HG02571 (cell line): ENCODE measurements around the gene FA2H.
"Not testable (repeated sequence)": the region's sequence is repeated elsewhere in the genome, so short reads cannot be mapped to it uniquely, and the experiment has no call there.

ENCODE experiments used
- ATAC-seq: cut with Tn5 transposase; IDR thresholded peaks from one replicate; pipeline ENCODE4 v1.9.1; 2021; ENCODE audit warnings: mild to moderate bottlenecking, moderate library complexity; ENCODE audit not compliant: unreplicated experiment

Gene FA2H

DNA sequence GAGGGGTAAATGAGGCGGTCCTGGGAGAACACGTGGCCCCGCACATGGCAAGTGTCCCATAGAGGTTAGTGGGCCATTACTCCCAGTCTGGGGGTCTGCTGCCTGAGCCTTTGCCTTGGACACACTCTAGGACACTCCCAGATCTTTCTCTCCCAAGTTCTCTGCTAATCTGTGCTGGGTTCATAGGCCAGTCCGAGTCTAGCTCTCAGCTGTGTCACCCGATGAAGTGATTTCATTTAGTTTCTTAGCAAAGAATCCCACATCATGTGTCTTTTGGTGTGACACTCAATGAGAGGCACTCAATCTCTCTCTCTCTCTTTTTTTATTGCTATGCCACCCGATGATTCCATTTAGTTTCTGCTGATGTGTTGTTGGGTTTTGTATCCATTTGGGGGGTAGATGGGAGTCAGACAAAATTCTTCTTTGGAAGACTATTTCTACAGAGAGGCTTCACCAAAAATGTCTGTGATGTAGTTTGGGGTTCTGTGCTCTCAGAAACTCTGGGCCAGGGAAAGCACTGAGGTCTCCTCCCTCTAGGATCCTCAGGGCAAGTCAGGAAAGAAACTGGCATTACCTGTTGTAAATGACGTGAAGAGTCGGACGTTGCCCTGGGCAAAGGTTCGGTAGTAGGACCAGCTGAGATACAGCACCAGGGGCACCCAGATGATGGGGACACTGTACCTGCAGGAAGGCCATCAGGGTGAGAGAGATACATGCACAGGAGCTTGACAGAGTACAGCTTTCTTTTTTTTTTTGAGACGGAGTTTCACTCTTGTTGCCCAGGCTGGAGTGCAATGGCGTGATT lies 48.8 kb downstream of the FA2H start:
- ATAC-seq, result no peak

- no peak for ATAC-seq
Measured at GRCh38 chr16:74724820-74725549, 49.6 kb downstream of the FA2H start.

DNA sequence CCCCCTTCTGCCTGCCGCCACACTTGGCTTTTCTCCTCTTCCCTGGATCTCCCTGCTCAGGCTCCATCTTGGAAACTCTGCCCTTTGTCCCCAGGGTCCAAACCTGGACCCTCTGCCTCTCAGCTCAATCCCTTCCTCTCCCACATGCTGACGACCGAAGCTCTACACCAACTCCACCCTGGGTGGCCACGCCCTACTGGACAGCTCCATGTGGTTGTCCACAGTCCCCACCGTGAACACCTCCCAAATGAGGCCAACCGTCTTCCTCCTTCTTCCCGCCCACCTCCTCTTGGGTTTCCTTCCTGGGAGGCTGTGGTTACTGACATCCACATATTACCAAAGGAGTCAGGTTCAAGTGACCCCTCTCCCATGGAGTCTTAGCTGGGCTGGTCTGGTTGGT lies 51.4 kb downstream of the FA2H start:
- ATAC-seq, result no peak

- not testable (repeated sequence) for ATAC-seq
Measured at GRCh38 chr16:74722156-74722555, 52.5 kb downstream of the FA2H start.

GRCh38 chr16:74721716-74722115 lies 52.9 kb downstream of the FA2H start:
- ATAC-seq, result no peak

DNA sequence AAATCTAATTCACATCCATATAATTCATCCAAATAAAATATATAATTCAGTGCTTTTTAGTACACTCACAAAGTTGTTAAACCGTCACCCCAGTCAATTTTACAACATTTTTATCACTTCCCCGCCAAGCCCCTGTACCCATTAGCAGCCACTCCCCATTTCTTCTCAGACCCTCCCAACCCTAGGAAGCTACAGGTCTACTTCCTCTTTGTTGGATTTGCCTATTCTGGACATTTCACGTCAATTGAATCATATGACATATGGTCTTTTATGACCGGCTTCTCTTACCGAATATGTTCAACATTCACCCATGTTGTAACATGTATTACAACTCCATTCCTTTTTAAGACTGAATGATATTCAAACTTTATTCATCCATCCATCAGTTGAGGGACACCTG lies 54.0 kb downstream of the FA2H start:
- ATAC-seq, result no peak

- ATAC-seq, result no peak
Measured at GRCh38 chr16:74718741-74719610, 55.6 kb downstream of the FA2H start.

DNA sequence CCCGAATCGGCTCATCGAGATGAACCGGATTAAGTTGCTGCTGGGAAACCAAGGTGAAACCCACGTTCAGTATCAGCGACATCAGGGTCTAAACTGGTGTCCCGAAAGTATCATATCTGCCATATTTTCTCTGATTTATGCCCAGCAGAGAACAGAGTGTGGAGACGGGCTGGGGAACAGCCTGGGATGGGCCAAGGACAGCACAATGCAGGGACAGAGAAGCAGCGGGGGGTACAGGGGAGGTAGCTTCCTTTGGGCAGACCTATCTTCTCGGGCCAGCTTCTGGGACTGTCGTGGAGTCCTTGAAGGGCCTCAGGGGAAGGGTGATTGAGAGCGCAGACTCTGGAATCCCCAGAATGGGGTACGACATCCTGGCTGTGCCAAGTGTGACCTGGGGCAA lies 56.5 kb downstream of the FA2H start:
- no peak for ATAC-seq

DNA sequence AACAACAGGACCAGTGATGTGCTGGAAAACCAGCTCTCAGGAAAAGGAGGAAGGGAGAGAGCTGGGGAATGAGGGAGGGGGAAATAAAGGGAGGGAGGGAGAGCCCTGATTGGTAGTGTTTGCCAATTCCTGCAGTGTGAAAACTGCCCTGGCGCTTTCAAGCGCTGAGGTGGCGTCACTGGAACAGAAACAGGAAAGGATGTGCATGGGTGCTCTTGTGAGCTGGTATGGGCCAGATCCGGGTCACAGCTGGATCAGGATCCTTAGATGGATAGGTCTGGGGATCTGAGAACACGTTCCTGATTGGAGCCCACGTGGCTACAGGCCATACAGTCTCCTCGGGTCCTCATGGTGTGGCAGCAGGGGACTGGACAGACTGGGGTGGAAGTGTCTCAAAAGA lies 57.3 kb downstream of the FA2H start:
- no peak for ATAC-seq

- ATAC-seq, result no peak
Measured at GRCh38 chr16:74716355-74716754, 58.3 kb downstream of the FA2H start.

DNA sequence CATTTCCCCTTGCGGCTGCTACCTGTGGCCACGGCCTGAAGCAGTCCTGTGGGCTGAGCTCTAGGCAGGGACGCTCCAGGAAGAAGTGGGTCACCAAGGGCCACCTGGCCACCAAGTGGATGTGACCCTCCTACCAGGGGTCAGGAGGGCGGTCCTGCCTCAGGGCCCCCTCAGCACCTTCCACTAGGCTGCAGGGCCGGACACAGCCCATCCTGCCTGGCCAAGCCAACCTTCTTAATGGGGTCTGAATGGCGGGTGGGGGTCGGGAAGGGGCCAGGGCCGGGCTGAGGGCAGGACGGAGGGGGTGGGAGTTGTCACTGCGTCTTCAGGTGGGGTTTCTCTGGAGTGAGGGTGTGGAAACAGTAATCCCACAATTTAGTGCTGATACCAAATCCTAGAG lies 60.7 kb downstream of the FA2H start:
- ATAC-seq, result no peak

DNA sequence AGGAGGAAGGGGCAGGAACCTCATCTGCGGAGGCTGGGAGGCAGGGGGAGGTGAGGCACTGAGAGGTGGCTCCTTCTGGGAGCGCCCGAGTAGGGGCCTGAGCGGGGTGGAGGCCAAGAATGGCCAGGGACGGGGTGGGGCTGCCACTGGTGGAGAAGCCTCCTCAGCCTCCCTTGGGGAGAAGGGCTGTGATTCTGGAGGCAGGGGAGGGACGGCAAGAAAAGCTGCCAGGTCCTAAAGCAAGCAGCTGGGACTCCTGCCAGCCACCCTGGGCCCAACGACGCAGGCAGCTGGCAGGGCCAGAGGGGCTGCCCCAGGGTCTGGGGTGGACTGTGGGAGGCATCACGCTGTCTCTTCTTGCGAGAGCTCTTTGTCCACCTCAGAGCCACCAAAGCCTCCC lies 61.3 kb downstream of the FA2H start:
- no peak for ATAC-seq

DNA sequence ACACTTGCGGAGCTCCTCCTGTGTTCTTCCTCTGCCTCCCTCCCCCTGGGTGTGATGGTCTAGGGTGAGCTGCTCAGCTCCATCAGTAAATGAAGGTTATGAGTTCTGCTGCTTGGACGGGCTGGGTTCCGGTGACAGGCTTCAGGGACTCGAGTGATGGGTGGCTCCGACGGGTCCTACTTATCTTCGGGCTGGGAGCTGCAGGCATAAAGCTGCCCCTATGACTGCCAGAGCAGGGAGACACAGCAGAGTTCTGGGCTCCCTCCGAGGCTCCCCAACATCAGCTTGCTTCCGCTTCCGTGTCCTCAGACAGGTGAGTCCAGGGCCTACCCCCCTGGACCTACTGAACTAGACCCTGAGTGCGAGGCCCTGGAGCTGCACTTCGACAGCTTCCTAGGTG lies 62.7 kb downstream of the FA2H start:
- ATAC-seq, result no peak

DNA sequence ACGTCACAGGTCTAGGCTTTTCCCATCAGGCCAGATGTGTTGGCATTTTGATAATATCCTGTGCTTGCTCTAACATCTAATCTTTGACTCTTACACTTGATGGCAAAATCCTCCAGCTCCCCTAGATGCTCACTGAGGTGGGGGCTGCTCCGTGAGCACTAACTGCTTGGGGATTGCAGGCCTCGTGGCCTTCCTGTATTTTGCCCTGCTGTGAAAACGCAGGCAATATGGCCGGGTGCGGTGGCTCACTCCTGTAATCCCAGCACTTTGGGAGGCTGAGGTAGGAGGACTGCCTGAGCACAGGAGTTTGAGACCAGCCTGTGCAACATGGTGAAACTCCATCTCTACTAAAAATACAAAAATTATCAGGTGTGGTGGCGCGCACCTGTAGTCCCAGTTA lies 64.2 kb downstream of the FA2H start:
- ATAC-seq, result no peak

- ATAC-seq, result peak; percentile 82
Measured at GRCh38 chr16:74709441-74709877, 65.2 kb downstream of the FA2H start.

GRCh38 chr16:74700438-74701225 lies 74.0 kb downstream of the FA2H start, which contains the start of gene MLKL:
MLKL (minus strand) TSS chr16:74700862; CDS start chr16:74695757, 5,105 bp downstream.
- ATAC-seq, result peak; percentile 34

GRCh38 chr16:74700116-74700437 lies 74.5 kb downstream of the FA2H start:
- ATAC-seq, result peak; percentile 23

DNA sequence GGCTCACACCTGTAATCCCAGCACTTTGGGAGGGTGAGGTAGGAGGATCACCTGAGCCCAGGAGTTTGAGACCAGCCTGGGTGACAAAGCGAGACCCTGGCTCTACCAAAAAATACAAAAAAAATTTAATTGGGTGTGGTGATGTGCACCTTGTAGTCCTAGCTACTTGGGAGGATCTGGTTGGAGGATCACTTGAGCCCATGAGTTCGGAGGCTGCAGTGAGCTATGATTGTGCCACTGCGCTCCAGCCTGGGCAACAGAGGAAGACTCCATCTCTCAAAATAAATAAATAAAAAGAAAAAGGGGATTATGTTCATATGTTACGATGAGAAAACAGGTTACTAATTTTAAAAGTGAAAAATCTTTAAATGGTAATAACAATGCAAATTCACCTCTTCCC lies 75.0 kb downstream of the FA2H start:
- no peak for ATAC-seq

GRCh38 chr16:74698222-74698621 lies 76.4 kb downstream of the FA2H start:
- ATAC-seq, result no peak
